HG03108 (cell line): ENCODE measurements around the gene SRPK3.

ENCODE experiments used
- ATAC-seq: cut with Tn5 transposase; IDR thresholded peaks from one replicate; pipeline ENCODE4 v1.9.1; 2021; ENCODE audit warnings: moderate library complexity; ENCODE audit not compliant: unreplicated experiment

Gene SRPK3

DNA sequence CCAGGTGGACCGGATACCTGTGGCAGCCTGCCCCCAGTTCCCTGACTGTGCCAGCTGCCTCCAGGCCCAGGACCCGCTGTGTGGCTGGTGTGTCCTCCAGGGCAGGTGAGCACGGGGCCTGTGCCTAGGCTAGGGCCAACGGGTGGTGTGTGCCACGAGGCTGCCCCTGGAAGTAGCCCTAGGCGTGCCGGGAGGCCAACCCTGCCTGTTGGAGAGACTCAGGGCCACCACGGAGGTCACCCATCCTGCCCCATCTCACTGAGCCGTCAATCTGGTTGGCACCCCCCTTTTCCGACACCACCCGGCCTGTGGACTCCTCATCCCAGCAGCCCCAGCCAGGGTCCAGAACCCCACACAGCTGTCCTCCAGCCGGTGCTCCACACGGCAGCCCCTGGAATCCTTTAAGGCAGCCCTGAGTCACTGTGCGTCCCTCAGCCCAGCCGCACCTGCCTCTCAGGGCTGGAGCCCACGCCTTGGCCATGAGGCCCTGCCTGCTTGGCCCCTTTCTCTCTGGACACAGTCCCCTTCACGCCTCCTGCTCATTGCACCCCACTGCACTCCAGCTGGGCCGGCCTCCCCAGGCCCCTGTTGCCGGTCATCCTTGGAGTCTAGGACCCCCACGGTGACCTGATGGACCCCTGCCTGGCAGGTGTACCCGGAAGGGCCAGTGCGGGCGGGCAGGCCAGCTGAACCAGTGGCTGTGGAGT is 11.5 kb upstream of the SRPK3 start:
- ATAC-seq: no peak

DNA sequence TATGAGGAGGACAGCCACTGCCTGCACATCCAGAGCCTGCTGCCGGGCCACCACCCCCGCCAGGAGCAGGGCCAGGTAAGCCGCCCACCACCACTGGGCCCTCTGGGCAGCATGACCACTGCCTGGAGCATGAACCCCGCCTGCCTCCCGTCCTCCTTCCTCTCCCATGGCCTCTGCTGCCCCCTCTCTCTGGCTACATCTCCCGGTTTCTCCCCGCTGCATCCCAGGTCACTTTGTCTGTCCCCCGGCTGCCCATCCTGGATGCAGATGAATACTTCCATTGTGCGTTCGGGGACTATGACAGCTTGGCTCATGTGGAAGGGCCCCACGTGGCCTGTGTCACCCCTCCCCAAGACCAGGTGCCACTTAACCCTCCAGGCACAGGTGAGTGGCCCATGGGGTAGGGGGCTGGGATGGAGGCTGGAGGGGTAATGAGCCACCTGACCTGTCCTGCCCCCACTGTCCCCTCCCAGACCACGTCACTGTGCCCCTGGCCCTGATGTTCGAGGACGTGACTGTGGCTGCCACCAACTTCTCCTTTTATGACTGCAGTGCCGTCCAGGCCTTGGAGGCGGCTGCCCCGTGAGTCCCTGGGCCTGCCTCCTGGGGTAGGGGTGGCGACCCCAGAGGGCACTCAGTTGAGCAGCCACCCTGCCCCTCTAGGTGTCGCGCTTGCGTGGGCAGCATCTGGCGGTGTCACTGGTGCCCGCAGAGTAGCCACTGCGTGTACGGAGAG is 10.8 kb upstream of the SRPK3 start:
- ATAC-seq: no peak

DNA sequence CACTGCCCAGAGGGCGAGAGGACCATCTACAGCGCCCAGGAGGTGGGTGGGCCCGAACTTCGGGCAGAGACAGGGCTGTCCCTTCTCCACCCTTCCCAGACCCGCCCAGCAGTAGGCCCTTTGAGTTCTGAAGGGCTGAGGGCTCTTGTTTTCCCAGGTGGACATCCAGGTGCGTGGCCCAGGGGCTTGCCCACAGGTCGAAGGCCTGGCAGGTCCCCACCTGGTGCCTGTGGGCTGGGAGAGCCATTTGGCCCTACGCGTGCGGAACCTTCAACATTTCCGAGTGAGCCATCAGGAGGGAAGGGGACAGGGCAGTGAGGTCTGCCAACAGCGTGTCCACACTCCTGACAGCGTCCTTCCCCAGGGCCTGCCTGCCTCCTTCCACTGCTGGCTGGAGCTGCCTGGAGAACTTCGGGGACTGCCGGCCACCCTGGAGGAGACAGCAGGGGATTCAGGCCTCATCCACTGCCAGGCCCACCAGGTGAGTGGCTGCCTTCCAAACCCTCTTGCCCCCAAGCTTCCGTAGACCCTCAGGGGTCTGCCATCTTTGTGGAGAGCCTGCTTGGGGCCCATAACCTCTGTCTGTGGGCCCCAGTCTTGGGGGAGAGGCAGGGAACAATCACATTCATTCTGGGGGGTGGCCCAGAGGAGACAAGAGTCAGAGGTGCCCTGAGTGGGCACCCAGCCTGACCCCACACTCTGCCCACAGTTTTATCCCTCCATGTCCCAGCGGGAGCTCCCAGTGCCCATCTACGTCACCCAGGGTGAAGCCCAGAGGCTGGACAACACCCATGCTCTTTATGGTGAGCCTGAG is 10.0 kb upstream of the SRPK3 start:
- no peak for ATAC-seq

DNA sequence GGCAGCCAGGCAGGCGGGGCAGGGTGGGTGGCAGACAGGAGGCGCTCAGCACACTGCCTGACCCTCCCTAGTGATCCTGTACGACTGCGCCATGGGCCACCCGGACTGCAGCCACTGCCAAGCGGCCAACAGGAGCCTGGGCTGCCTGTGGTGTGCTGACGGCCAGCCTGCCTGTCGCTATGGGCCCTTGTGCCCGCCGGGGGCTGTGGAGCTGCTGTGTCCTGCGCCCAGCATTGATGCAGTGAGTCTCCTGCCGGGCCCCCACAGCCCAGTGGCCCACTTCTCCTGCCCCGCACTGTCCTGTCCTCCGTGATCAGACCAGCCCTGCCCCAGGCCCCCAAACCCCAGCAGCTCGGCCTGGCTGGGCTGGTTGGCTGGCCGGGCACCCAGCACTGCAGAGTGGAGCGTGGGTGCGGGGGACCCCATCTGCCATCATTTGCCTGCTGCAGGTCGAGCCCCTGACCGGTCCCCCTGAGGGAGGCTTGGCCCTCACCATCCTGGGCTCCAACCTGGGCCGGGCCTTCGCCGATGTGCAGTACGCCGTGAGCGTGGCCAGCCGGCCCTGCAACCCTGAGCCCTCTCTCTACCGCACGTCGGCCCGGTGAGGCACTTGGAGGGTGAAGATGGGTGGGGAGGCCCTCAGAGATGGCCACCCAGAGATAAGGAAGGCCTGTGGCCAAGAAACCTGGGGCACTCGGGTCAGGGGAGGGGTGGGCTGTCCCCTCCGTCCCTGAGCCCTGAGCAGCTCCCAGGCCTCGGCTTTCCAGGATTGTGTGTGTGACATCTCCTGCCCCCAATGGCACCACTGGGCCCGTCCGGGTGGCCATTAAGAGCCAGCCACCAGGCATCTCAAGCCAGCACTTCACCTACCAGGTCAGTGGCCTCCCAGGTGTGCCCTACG is 9.2 kb upstream of the SRPK3 start:
- no peak for ATAC-seq

DNA sequence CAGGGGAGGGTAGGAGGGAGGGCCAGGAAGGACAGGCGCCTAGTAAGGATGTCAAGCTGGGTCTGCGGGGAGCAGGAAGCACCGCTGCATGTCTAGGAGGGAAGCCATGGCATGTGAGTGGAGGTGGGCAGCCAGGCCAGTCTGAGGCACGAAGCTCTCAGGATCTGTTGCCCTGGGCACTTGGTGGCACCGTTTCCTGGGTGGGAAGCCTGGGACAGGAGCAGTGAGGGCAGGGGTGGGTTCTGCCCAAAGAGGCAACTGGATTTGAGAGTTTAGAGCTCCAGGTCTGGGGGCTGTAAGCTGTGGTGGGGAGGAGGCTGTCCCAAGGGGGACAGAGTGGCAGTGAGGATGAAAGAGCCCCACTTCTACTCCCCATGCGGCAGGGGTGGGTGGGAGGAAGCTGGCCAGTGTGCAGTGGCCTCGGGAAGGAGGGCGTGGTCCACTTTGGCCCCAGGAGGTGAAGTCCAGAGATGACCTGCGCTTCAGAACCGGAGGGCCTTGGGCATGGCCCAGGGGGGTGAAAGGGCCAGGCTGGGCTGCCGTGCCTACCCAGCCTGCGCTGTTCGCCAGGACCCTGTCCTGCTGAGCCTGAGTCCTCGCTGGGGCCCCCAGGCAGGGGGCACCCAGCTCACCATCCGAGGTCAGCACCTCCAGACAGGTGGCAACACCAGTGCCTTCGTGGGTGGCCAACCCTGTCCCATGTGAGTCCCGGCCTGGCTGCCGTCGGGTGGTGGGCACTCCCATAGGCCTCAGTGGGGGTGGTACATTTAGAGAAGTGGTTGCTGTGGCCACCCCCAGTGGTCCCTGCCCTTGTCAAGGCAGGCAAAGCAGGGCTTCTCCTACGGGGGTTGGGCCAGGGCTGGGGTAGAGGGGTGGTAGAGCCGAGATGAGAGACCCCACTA is 8.3 kb upstream of the SRPK3 start:
- no peak for ATAC-seq

DNA sequence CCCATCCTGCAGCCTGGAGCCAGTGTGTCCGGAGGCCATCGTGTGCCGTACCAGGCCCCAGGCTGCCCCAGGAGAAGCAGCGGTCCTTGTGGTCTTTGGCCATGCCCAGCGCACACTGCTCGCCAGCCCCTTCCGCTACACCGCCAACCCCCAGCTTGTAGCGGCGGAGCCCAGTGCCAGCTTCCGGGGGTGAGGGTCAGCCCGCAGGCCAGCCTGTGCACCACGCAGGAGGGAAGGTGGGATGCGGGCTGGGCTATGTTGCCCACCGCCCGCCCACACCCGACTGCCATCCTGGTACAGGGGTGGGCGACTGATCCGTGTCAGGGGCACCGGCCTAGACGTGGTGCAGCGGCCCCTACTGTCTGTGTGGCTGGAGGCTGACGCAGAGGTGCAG is 7.6 kb upstream of the SRPK3 start:
- no peak for ATAC-seq

DNA sequence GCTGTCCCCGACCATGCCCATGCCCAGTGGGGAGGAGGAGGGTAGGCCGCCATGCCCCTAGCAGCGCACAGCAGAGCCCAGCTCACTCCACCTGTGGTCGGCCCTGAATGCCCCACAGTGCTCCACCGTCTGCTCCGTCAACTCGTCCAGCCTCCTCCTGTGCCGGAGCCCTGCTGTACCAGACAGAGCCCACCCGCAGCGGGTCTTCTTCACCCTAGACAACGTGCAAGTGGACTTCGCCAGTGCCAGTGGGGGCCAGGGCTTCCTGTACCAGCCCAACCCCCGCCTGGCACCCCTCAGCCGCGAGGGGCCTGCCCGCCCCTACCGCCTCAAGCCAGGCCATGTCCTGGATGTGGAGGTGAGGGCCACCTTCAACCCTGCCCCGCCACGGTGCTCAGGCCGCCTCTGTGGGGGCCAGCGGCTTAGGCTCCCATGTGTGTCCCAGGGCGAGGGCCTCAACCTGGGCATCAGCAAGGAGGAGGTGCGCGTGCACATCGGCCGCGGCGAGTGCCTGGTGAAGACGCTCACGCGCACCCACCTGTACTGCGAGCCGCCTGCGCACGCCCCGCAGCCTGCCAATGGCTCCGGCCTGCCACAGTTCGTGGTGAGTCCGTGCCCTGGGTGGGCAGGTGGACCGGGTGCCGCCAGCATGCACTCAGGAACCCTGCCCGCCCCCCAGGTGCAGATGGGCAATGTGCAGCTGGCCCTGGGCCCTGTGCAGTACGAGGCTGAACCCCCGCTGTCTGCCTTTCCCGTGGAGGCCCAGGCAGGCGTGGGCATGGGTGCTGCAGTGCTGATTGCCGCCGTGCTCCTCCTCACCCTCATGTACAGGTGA is 6.9 kb upstream of the SRPK3 start:
- ATAC-seq: no peak

DNA sequence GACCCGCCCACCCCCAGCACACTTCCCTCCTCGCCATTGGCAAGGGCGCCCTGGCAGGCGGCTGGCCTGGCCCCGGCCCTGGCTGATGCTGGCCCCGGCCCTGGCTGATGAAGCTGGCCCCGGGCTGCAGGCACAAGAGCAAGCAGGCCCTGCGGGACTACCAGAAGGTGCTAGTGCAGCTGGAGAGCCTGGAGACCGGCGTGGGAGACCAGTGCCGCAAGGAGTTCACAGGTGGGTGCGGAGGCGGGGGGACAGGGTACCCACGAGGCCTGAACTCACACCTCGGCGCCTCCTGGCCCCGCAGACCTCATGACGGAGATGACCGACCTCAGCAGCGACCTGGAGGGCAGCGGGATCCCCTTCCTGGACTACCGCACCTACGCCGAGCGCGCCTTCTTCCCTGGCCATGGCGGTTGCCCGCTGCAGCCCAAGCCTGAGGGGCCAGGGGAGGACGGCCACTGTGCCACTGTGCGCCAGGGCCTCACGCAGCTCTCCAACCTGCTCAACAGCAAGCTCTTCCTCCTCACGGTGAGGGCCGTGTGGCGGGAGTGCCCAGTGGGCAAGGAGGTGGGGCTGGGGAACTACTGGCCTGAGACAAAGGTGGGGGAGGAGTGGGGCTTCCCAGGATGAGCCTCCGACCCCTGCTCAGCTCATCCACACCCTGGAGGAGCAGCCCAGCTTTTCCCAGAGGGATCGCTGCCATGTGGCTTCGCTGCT is 6.1 kb upstream of the SRPK3 start:
- no peak for ATAC-seq

DNA sequence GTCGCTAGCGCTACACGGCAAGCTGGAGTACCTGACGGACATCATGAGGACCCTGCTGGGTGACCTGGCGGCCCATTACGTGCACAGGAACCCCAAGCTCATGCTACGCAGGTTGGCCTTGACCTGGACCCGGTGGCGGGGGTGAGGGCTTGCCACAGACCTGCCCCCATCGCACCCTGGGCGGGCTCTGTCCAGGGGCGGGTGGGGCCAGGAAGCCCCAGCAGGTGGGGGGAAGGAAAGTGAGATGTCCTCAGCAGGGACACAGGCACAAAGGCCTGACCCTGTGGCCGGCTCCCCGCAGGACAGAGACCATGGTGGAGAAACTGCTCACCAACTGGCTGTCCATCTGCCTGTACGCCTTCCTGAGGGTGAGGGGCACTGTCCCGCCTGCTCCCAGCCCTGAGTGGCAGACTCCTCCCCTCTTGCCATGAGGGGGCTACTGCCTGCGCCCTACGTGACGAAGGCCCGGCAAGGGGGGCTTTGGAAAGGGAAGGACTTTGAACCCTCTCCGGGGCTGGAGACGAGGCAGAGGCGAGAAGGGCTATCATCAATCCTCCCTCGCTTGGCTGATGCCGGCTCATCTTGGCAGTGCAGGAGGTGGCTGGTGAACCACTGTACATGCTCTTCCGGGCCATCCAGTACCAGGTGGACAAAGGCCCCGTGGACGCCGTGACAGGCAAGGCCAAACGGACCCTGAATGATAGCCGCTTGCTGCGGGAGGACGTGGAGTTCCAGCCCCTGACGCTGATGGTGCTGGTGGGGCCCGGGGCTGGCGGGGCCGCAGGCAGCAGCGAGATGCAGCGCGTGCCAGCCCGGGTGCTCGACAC is 5.3 kb upstream of the SRPK3 start:
- no peak for ATAC-seq

DNA sequence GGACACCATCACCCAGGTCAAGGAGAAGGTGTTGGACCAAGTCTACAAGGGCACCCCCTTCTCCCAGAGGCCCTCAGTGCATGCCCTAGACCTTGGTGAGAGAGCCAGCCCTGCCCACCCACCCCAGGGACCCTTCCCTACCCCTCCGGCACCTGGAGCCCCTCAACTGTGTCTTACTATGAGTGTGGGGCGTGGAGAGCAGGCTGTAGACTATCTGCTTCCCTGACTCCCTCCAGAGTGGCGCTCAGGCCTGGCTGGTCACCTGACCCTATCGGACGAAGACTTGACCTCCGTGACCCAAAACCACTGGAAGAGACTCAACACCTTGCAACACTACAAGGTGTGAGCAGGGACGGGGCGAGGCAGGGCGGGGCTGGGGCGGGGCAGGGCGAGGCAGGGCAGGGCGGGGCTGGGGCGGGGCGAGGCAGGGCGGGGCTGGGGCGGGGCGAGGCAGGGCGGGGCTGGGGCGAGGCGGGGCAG is 4.7 kb upstream of the SRPK3 start:
- no peak for ATAC-seq

DNA sequence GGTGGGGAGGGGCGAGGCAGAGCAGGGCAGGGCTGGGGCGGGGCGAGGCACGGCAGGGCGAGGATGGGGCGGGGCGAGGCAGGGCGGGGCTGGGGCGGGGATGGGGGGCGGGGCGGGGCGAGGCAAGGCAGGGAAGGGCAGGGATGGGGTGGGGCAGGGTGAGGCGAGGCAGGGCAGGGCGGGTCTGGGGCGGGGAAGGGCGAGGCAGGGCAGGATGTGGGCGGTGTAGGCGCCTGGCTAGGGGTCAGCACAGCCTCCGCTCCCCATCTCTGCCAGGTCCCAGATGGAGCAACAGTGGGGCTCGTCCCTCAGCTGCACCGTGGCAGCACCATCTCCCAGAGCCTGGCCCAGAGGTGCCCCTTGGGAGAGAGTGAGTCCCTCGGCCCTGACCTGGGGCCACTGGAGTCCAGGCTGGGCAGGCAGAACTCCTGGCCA is 4.2 kb upstream of the SRPK3 start:
- ATAC-seq: no peak

DNA sequence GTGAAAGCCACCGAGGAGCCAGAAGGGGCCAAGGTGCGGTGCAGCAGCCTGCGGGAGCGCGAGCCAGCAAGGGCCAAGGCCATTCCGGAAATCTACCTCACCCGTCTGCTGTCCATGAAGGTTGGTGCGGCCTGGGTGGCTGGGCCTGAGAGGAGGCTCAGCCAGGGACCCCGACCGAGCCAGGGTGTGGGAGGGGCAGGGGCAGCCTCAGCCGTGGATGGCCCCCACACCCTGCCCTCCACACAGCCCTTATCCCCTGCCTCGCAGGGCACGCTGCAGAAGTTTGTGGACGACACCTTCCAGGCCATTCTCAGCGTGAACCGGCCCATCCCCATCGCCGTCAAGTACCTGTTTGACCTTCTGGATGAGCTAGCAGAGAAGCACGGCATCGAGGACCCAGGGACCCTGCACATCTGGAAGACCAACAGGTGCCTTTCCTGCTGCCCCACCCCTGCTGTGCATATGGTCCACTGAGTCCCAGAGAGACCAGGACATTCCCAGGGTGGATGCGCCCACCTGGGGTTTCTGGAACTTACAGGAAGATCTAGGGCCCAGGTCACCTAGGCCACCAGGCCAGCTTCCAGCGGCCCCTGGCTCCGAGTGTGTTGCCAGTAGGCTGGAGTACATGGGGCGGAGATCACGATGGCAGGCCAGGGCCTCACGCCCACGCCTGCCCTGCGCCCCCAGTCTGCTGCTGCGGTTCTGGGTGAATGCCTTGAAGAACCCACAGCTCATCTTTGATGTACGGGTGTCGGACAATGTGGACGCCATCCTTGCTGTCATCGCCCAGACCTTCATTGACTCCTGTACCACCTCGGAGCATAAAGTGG is 3.4 kb upstream of the SRPK3 start:
- no peak for ATAC-seq

DNA sequence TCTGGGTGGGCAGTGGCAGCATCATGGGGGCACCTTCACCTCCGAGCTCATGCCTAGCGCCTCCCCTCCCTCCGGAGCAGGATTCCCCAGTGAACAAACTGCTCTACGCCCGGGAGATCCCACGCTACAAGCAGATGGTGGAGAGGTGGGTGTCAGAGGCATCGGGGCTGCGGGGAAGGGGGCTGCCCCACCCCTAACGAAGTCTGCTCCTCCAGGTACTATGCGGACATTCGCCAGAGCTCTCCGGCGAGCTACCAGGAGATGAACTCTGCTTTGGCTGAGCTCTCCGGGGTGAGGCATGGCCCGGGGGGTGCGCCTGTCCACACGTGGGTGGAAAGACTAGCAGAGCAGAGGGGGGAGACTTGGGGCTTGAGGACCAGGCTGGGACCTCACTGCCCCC is 2.7 kb upstream of the SRPK3 start:
- no peak for ATAC-seq

DNA sequence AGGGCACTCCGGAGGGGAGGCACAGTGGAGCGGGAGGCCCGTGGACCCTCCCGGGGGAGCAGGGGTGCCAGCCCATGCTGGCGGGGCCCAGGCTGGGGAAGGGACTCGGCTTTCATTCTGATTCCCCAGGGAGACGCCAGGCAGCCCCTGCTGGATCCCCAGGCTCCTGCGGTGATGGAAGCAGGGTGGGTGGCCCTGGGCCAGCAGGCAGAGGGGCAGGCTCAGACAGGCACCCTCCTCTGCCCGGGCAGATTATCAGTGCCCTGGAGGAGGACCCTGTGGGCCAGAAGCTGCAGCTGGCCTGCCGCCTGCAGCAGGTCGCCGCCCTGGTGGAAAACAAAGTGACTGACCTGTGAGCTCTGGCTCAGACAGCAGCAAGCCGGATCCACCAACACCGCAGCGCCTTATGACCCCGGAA is 2.1 kb upstream of the SRPK3 start:
- ATAC-seq: no peak

DNA sequence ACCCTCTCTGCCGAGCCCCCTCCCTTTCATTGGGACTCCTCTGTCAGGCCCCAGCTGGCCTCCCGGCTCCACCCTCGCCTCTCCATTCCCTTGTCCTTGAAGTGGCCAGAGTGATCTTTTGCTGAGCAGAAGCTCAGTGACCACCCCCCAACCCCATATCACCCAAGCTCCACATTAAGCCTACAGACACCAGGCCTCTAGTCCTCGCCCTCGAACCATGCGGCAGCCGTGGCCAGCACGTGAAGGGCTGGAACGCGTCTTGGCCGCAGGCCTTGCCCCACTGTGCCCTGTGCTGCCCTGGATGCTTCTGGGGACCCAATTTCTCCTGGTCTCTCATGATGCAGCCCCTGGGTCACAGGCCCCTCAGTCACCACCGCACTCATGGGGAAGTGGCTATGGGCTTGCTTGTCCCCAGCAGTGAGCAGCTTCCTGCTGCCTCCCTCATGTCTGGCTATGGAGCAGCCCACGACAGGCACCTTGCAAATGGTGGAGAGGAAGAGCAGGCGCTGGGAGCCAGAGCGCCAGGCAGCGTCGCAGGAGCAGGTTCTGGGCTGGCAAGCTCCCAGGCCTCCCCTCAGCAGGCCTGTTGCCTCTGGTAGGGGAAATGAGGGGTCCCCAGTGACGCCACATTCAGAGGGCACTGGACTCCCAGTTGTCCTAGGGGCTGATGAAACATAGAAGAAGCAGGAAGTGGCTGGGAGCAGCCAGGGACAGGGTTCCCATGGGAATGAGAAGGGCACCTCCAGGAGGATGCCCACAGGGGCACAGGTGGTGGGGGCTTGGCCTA is 757 bp upstream of the SRPK3 start:
- no peak for ATAC-seq
